Keratinocyte (primary cell): ENCODE results near the gene ZMYND8. TPM values are rescaled to one million over a fixed set of nuclear protein-coding genes. Genes with fewer than 3 reads are reported as not detected.

Experiments
- DNase-seq: peaks from one replicate; pipeline ENCODE4 v3.0.0-alpha.2; 2011; ENCODE audit warnings: low read depth, missing footprints, low spot score
- FAIRE-seq: peaks from 2 replicates; lab custom pipeline; 2011; peaks lifted over from hg19 to GRCh38; lab: Jason Lieb, UNC
- H2AFZ ChIP-seq: 2 replicates; pipeline ENCODE4 v1.6.0; 2012; ENCODE audit warnings: low read length, control low read depth, inconsistent platforms; ENCODE audit not compliant: control insufficient read depth
- H3K27ac ChIP-seq: 2 replicates; pipeline ENCODE4 v1.5.1; 2011; ENCODE audit warnings: low read length; ENCODE audit not compliant: control insufficient read depth, insufficient read depth
- H3K27me3 ChIP-seq: 3 replicates; pipeline ENCODE4 v1.6.0; 2011; ENCODE audit warnings: low read length; ENCODE audit not compliant: control insufficient read depth, insufficient read depth; ENCODE audit errors: extremely low read depth
- H3K36me3 ChIP-seq, 2 experiments: 2 replicates in 1 of 2; 3 replicates in 1 of 2; pipeline ENCODE4 v1.5.1; 2011; ENCODE audit warnings: low read length in 2 of 2, mild to moderate bottlenecking in 1 of 2; ENCODE audit not compliant: control insufficient read depth in 2 of 2, insufficient read depth in 2 of 2; ENCODE audit errors: extremely low read depth in 1 of 2
- H3K4me1 ChIP-seq: 3 replicates; pipeline ENCODE4 v1.5.1; 2011; ENCODE audit warnings: low read length; ENCODE audit not compliant: control insufficient read depth, insufficient read depth; ENCODE audit errors: extremely low read depth
- H3K4me2 ChIP-seq: 3 replicates; pipeline ENCODE4 v1.6.0; 2011; ENCODE audit warnings: low read depth, low read length; ENCODE audit not compliant: control insufficient read depth, insufficient read depth; ENCODE audit errors: extremely low read depth
- H3K4me3 ChIP-seq, 3 experiments: fragments of 200-600 bp in 1 of 3; sonication (generic) in 1 of 3; 2 replicates in 2 of 3; 3 replicates in 1 of 3; pipeline ENCODE4 v1.5.1; 2011 to 2016; ENCODE audit warnings: low read length in 3 of 3, mild to moderate bottlenecking in 3 of 3, control low read depth in 2 of 3, inconsistent platforms in 1 of 3, low read depth in 1 of 3, mixed read lengths in 1 of 3, mixed run types in 1 of 3, moderate library complexity in 1 of 3; ENCODE audit not compliant: control insufficient read depth in 2 of 3, insufficient read depth in 2 of 3; ENCODE audit errors: extremely low read depth in 1 of 3
- H3K79me2 ChIP-seq: 2 replicates; pipeline ENCODE4 v1.6.0; 2012; ENCODE audit warnings: low read length; ENCODE audit not compliant: control insufficient read depth, insufficient read depth
- H3K9ac ChIP-seq: 3 replicates; pipeline ENCODE4 v1.6.0; 2011; ENCODE audit warnings: low read length; ENCODE audit not compliant: control insufficient read depth, insufficient read depth; ENCODE audit errors: extremely low read depth
- H3K9me1 ChIP-seq: 3 replicates; pipeline ENCODE4 v1.6.0; 2011; ENCODE audit warnings: low read length; ENCODE audit not compliant: control insufficient read depth, insufficient read depth; ENCODE audit errors: extremely low read depth
- H3K9me3 ChIP-seq: 2 replicates; pipeline ENCODE4 v1.5.1; 2012; ENCODE audit warnings: low read depth, low read length; ENCODE audit not compliant: control insufficient read depth
- H4K20me1 ChIP-seq: 3 replicates; pipeline ENCODE4 v1.6.0; 2011; ENCODE audit warnings: low read length; ENCODE audit not compliant: control insufficient read depth, insufficient read depth; ENCODE audit errors: extremely low read depth
- EZH2 ChIP-seq: IDR thresholded peaks from one replicate; pipeline ENCODE4 v1.6.1; 2012; ENCODE audit warnings: inconsistent platforms, mild to moderate bottlenecking, low read length, moderate library complexity
- dilution Hi-C: fragments of 300-500 bp; cut with MboI; formaldehyde crosslinking; loops from one replicate; pipeline ENCODE4 v1.7.0; 2020; ENCODE audit warnings: low sequenced_read_pairs; ENCODE audit not compliant: extremely low pct_ligation_motif_present
- polyA plus RNA-seq, 5 experiments: library from polyadenylated mRNA; depleted of rRNA in 3 of 5; stranded (reverse) in 3 of 5; stranded (forward) in 1 of 5; unstranded in 1 of 5; fragments of >200 nt; gene quantifications; 1 replicate in 1 of 5; 2 replicates in 3 of 5; 3 replicates in 1 of 5; pipeline versions ENCODE4 v1.2.1 to v1.2.3, GENCODE V29; 2011 to 2012; ENCODE audit warnings: missing spikeins in 2 of 5, low read depth in 1 of 5, low replicate concordance in 1 of 5
- small RNA-seq, 3 experiments: library from RNA; depleted of rRNA; stranded (forward); fragments of <200 nt; gene quantifications; one replicate each; pipeline ENCODE3, GENCODE V24; 2012; ENCODE audit warnings: low read depth in 3 of 3, low replicate concordance in 1 of 3; ENCODE audit not compliant: insufficient read length in 3 of 3
- TF ChIP-seq, protein P1 (sequence below), 3 experiments: IDR thresholded peaks in 1 of 3; conservative IDR thresholded peaks in 1 of 3; optimal IDR thresholded peaks in 1 of 3; 2 replicates in 2 of 3; 3 replicates in 1 of 3; pipeline versions ENCODE3 to v1.5.1; 2011; ENCODE audit warnings: low read length in 3 of 3, mild to moderate bottlenecking in 3 of 3, moderate library complexity in 2 of 3, control low read depth in 1 of 3, inconsistent platforms in 1 of 3; ENCODE audit not compliant: insufficient read depth in 2 of 3; ENCODE audit errors: extremely low read depth in 1 of 3

ZMYND8 gene
- polyA plus RNA-seq, 1 donor (not counting 4 experiments of a cell fraction or from before 2014, with no cell fraction given) = 39.8 TPM

GRCh38 chr20:47160992-47161391 lies 195.5 kb downstream of the ZMYND8 start:
- Histone ChIP-seq H3K4me1 (no peaks in the 10 kb centered on the region), H2AFZ (no peak overlapping the region), H3K79me2 (no peaks in the 10 kb centered on the region), H3K36me3 (no peaks in the 10 kb centered on the region), H3K4me2 (no peak overlapping the region), H3K9ac (no peak overlapping the region), H4K20me1 (no peaks in the 10 kb centered on the region), H3K4me3 (no peak overlapping the region), H3K9me3 (no peaks in the 10 kb centered on the region), H3K27ac (no peak overlapping the region), H3K27me3 (no peaks in the 10 kb centered on the region), H3K9me1 (no peaks in the 10 kb centered on the region)
- dilution Hi-C loops = no loop called here
- FAIRE-seq = no peak
- no peak for TF ChIP-seq EZH2
- TF ChIP-seq, protein P1, sequence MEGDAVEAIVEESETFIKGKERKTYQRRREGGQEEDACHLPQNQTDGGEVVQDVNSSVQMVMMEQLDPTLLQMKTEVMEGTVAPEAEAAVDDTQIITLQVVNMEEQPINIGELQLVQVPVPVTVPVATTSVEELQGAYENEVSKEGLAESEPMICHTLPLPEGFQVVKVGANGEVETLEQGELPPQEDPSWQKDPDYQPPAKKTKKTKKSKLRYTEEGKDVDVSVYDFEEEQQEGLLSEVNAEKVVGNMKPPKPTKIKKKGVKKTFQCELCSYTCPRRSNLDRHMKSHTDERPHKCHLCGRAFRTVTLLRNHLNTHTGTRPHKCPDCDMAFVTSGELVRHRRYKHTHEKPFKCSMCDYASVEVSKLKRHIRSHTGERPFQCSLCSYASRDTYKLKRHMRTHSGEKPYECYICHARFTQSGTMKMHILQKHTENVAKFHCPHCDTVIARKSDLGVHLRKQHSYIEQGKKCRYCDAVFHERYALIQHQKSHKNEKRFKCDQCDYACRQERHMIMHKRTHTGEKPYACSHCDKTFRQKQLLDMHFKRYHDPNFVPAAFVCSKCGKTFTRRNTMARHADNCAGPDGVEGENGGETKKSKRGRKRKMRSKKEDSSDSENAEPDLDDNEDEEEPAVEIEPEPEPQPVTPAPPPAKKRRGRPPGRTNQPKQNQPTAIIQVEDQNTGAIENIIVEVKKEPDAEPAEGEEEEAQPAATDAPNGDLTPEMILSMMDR (optimal IDR thresholded peaks at IDR 0.05 in 1 of 3, IDR thresholded peaks at IDR 0.05 in 1 of 3, conservative IDR thresholded peaks at IDR 0.05 in 1 of 3; ENCODE audit: extremely low read depth in 1 of 3, insufficient read depth in 2 of 3, low read length in 3 of 3) = no peak
- no peak for DNase-seq

DNA sequence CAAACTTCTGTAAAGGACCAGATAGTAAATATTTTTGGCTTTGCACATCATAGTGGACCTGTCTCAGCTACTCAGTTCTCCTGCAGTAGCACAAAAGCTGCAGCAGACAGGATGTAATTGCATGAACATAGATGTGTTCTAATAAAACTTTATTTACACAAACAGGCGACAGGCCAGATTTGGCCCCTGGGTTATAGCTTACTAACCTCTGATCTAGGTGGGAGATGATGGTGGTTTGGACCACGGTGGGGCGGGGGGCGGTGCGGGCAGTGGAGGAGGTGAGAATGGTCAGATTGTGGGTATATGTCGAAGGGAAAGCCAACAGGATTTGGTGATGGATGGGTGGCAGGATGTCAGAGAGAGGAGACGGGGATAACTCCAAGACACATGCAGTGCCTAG lies 196.3 kb downstream of the ZMYND8 start:
- Histone ChIP-seq H3K4me1 (no peaks in the 10 kb centered on the region), H3K9ac (no peak overlapping the region), H3K27ac (no peak overlapping the region), H3K4me3 (no peak overlapping the region), H3K4me2 (no peak overlapping the region), H3K36me3 (no peaks in the 10 kb centered on the region), H3K9me3 (no peaks in the 10 kb centered on the region), H3K79me2 (no peaks in the 10 kb centered on the region), H2AFZ (no peak overlapping the region), H4K20me1 (no peaks in the 10 kb centered on the region), H3K27me3 (no peaks in the 10 kb centered on the region), H3K9me1 (no peaks in the 10 kb centered on the region)
- TF ChIP-seq EZH2 = no peak
- DNase-seq = no peak
- dilution Hi-C loops = no loop called here
- FAIRE-seq = no peak

Small RNA genes within 50 kb of the gene (small RNA-seq; reads per million reads assigned to genes)
- 0 reads per million in 3 experiments for gene MIR3616

Other genes starting within 250 kb of the ZMYND8 start
- gene NCOA3, start 145.2 kb upstream of the ZMYND8 start, polyA plus RNA-seq = 23.1 to 30.9 TPM (median 25.8 TPM) in 3 replicates